Midbrain (tissue), 1 donor: Measurements from ENCODE around the gene RIBC2.
"Not testable (repeated sequence)": the region's sequence is repeated elsewhere in the genome, so short reads cannot be mapped to it uniquely, and the experiment has no call there.

Experiments
- DNase-seq: peaks from one replicate; lab custom pipeline; 2025; lab: John Stamatoyannopoulos, UW

RIBC2 gene

GRCh38 chr22:45425101-45425500, 11.6 kb downstream of the RIBC2 start:
- no peak for DNase-seq

GRCh38 chr22:45425531-45426265, 12.2 kb downstream of the RIBC2 start:
- no peak for DNase-seq

GRCh38 chr22:45426387-45426786, 12.9 kb downstream of the RIBC2 start:
- DNase-seq = no peak

- DNase-seq = no peak
These were observed 13.6 kb downstream of the RIBC2 start for GRCh38 chr22:45427114-45427513.

GRCh38 chr22:45428391-45429385, 15.2 kb downstream of the RIBC2 start:
- no peak for DNase-seq

GRCh38 chr22:45429424-45429823, 15.9 kb downstream of the RIBC2 start:
- no peak for DNase-seq

- no peak for DNase-seq
These were observed 16.7 kb downstream of the RIBC2 start for GRCh38 chr22:45429981-45430775.

GRCh38 chr22:45430871-45431270, 17.4 kb downstream of the RIBC2 start:
- no peak for DNase-seq

GRCh38 chr22:45434981-45435380, 21.5 kb downstream of the RIBC2 start:
- DNase-seq = no peak

- peak; percentile 81 for DNase-seq
These were observed 22.1 kb downstream of the RIBC2 start for GRCh38 chr22:45435544-45436139.

GRCh38 chr22:45436871-45437517, 23.5 kb downstream of the RIBC2 start:
- DNase-seq = not testable (repeated sequence)

- DNase-seq = no peak
These were observed 24.8 kb downstream of the RIBC2 start for GRCh38 chr22:45438336-45438735.

GRCh38 chr22:45440688-45441087, 27.2 kb downstream of the RIBC2 start:
- DNase-seq = not testable (repeated sequence)

GRCh38 chr22:45441138-45441537, 27.6 kb downstream of the RIBC2 start:
- DNase-seq = peak; percentile 21

- no peak for DNase-seq
These were observed 28.6 kb downstream of the RIBC2 start for GRCh38 chr22:45442116-45442515.

- no peak for DNase-seq
These were observed 30.7 kb downstream of the RIBC2 start for GRCh38 chr22:45444168-45444567.

- DNase-seq = no peak
These were observed 31.7 kb downstream of the RIBC2 start for GRCh38 chr22:45445031-45445710.

- DNase-seq = no peak
These were observed 32.7 kb downstream of the RIBC2 start for GRCh38 chr22:45446216-45446615.

- not testable (repeated sequence) for DNase-seq
These were observed 34.1 kb downstream of the RIBC2 start for GRCh38 chr22:45447596-45447995.

GRCh38 chr22:45448431-45448830, 34.9 kb downstream of the RIBC2 start:
- no peak for DNase-seq

- not testable (repeated sequence) for DNase-seq
These were observed 35.9 kb downstream of the RIBC2 start for GRCh38 chr22:45449442-45449841.
